ENCODE data around the gene VPS13C.

VPS13C gene

GRCh38 chr15:61841466-61841865 is 218.8 kb downstream of the VPS13C start:
- TF ChIP-seq, protein P1, sequence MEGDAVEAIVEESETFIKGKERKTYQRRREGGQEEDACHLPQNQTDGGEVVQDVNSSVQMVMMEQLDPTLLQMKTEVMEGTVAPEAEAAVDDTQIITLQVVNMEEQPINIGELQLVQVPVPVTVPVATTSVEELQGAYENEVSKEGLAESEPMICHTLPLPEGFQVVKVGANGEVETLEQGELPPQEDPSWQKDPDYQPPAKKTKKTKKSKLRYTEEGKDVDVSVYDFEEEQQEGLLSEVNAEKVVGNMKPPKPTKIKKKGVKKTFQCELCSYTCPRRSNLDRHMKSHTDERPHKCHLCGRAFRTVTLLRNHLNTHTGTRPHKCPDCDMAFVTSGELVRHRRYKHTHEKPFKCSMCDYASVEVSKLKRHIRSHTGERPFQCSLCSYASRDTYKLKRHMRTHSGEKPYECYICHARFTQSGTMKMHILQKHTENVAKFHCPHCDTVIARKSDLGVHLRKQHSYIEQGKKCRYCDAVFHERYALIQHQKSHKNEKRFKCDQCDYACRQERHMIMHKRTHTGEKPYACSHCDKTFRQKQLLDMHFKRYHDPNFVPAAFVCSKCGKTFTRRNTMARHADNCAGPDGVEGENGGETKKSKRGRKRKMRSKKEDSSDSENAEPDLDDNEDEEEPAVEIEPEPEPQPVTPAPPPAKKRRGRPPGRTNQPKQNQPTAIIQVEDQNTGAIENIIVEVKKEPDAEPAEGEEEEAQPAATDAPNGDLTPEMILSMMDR (IDR thresholded peaks at IDR 0.05; ENCODE audit: insufficient read depth, low read length, poor library complexity, severe bottlenecking) = no peak
- Histone ChIP-seq H3K4me3 (replicated peaks; ENCODE audit: low read depth, low read length) (no peak overlapping the region), H3K27me3 (replicated peaks; ENCODE audit: control insufficient read depth, insufficient read depth, low read length) (no peaks in the 10 kb centered on the region), H3K36me3 (ENCODE audit: control insufficient read depth, insufficient read depth, low read length) (no peaks in the 10 kb centered on the region)
- no peak for DNase-seq (ENCODE audit: extremely low read depth, insufficient read length)

- no peaks in the 10 kb centered on the region for H3K27me3 ChIP-seq (replicated peaks; ENCODE audit: control insufficient read depth, insufficient read depth, low read length)
- H3K4me3 ChIP-seq (replicated peaks; ENCODE audit: low read depth, low read length) = no peak overlapping the region
- H3K36me3 ChIP-seq (ENCODE audit: control insufficient read depth, insufficient read depth, low read length) = no peaks in the 10 kb centered on the region
- DNase-seq (ENCODE audit: extremely low read depth, insufficient read length) = no peak
- TF ChIP-seq, protein P1 (IDR thresholded peaks at IDR 0.05; ENCODE audit: insufficient read depth, low read length, poor library complexity, severe bottlenecking) = no peak
Observed at GRCh38 chr15:61840090-61840489, 220.2 kb downstream of the VPS13C start.

DNA sequence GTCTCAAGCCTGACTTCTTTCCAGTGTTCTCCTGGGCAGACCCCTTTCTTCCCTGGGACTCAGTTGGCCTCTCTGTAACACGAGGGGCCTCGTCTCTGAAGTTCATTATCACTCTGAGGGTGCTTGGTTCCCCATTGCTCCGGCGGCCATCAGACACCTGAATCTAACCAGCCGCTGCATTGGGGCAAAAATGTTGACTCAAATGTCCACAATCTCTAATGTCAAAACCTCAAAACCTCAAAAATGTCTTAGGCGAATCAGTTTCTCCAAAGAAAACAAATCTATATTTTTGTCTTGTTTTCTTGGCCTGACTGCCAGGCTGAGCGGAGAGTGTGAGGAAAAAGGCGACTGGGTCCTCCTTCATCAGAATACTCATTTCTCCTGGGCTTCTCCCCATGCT is 220.7 kb downstream of the VPS13C start:
- DNase-seq (ENCODE audit: extremely low read depth, insufficient read length) = no peak
- H3K27me3 ChIP-seq (replicated peaks; ENCODE audit: control insufficient read depth, insufficient read depth, low read length) = no peaks in the 10 kb centered on the region
- no peak overlapping the region for H3K4me3 ChIP-seq (replicated peaks; ENCODE audit: low read depth, low read length)
- no peaks in the 10 kb centered on the region for H3K36me3 ChIP-seq (ENCODE audit: control insufficient read depth, insufficient read depth, low read length)
- TF ChIP-seq, protein P1 (IDR thresholded peaks at IDR 0.05; ENCODE audit: insufficient read depth, low read length, poor library complexity, severe bottlenecking) = no peak

DNA sequence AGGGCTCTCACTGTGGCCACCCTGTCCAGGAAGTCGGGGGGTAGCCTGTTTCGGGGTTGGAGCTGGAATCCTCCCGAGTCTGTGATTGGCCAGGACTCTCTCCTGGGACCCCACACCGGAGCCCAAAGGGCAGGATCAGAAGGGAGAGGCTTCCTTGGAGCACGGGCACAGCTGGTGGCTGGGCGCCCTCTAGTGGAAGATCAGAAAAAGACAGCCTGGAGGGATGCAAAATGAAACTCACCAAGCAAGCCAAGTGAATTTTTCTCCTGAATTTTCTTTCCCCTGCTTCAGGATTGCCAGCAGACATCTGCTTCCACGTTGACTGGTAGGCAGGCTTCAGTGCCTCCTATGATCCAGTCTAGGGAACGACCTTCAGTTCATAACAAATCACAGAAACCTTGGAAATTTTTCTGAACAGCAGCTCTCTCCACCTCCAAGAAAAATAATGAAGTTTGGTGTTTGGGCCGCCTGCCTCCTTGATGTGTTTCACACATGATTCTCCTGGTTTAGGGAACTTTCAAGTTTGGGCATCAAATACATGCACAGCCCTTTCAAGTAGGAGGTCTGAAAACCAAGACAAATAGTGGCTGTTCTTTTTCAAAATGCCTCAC is 224.6 kb downstream of the VPS13C start:
- no peak overlapping the region for H3K4me3 ChIP-seq (replicated peaks; ENCODE audit: low read depth, low read length)

GRCh38 chr15:61835029-61835428 is 225.2 kb downstream of the VPS13C start:
- no peaks in the 10 kb centered on the region for H3K36me3 ChIP-seq (ENCODE audit: control insufficient read depth, insufficient read depth, low read length)
- no peak overlapping the region for H3K4me3 ChIP-seq (replicated peaks; ENCODE audit: low read depth, low read length)
- TF ChIP-seq, protein P1 (IDR thresholded peaks at IDR 0.05; ENCODE audit: insufficient read depth, low read length, poor library complexity, severe bottlenecking) = no peak
- no peaks in the 10 kb centered on the region for H3K27me3 ChIP-seq (replicated peaks; ENCODE audit: control insufficient read depth, insufficient read depth, low read length)
- DNase-seq (ENCODE audit: extremely low read depth, insufficient read length) = no peak

More for the DNA sequence above, 224.6 kb downstream of the VPS13C start:
- Histone ChIP-seq H3K36me3 (ENCODE audit: control insufficient read depth, insufficient read depth, low read length) (no peaks in the 10 kb centered on the region), H3K27me3 (replicated peaks; ENCODE audit: control insufficient read depth, insufficient read depth, low read length) (no peaks in the 10 kb centered on the region)
- TF ChIP-seq, protein P1 (IDR thresholded peaks at IDR 0.05; ENCODE audit: insufficient read depth, low read length, poor library complexity, severe bottlenecking) = peak; percentile 97
- peak; percentile 18 for DNase-seq (ENCODE audit: extremely low read depth, insufficient read length)
